Measurements from ENCODE around the gene DNAJA4.

DNA sequence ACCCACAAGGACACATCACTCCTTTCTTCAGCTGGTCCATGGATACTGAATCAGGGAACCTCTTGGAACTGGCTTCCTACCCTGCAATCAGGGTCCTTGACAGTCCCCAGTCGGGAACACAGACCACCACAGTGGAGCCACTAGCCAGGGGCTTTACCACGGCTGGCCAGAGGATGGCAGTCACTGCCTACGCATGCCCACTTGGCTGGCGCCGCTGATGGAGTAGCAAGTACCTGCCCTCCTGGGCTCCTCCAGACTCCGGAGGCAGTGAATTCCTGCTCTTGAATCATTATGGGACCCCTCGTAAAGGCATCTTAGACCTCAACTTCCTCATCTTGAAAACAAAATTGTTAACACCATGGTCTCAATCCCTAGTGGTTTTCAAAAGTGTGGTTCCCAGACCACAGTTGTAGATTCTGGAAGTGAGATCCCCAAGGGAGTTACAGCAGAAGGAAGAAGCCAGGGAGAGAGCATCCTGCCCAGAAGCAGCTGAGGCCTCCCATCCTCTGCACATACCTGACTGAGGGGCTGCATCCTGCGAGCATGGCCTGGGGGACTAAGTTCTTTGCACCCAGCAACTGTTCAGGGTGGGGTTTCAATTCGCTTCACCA lies 44.2 kb downstream of the DNAJA4 start:
- no peak for TF ChIP-seq POLR2AphosphoS5 (IDR thresholded peaks at IDR 0.05; ENCODE audit: low read depth)
- TF ChIP-seq EZH2 (IDR thresholded peaks at IDR 0.05; ENCODE audit: low read depth, unreplicated experiment): no peak
- no peak for TF ChIP-seq EZH2phosphoT487 (IDR thresholded peaks at IDR 0.05; ENCODE audit: unreplicated experiment)
- TF ChIP-seq JUNB (IDR thresholded peaks at IDR 0.05; ENCODE audit: unreplicated experiment): no peak
- TF ChIP-seq, protein P1, sequence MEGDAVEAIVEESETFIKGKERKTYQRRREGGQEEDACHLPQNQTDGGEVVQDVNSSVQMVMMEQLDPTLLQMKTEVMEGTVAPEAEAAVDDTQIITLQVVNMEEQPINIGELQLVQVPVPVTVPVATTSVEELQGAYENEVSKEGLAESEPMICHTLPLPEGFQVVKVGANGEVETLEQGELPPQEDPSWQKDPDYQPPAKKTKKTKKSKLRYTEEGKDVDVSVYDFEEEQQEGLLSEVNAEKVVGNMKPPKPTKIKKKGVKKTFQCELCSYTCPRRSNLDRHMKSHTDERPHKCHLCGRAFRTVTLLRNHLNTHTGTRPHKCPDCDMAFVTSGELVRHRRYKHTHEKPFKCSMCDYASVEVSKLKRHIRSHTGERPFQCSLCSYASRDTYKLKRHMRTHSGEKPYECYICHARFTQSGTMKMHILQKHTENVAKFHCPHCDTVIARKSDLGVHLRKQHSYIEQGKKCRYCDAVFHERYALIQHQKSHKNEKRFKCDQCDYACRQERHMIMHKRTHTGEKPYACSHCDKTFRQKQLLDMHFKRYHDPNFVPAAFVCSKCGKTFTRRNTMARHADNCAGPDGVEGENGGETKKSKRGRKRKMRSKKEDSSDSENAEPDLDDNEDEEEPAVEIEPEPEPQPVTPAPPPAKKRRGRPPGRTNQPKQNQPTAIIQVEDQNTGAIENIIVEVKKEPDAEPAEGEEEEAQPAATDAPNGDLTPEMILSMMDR (conservative IDR thresholded peaks at IDR 0.05; ENCODE audit: low read depth in 2 of 2): peak; percentile 86 to 98
- TF ChIP-seq ZNF114 (CRISPR knock-in tag; IDR thresholded peaks at IDR 0.05): no peak
